ENCODE measurements around the gene MYPN.

- TF ChIP-seq CTCF (IDR thresholded peaks at IDR 0.05) (no peak), POLR2A (IDR thresholded peaks at IDR 0.05) (no peak)
These were observed 2.3 kb downstream of the MYPN start for GRCh38 chr10:68111584-68111983.
